Effector memory CD8-positive, alpha-beta T cell (primary cell): ENCODE data around the gene LCE5A.
"Not testable (repeated sequence)": the region's sequence is repeated elsewhere in the genome, so short reads cannot be mapped to it uniquely, and the experiment has no call there.

Source experiments
- ATAC-seq: fragments of 150-1000 bp; cut with Tn5 transposase; replicated peaks from 2 replicates; pipeline ENCODE4 v1.10.0; 2021; ENCODE audit warnings: mild to moderate bottlenecking, moderate library complexity
- DNase-seq, 3 experiments: peaks; one replicate each; pipeline ENCODE4 v3.0.0; 2021
- H3K27ac Mint-ChIP-seq, 2 donors: one replicate each; pipeline ENCODE4 v1.8.0; 2022; ENCODE audit warnings: mild to moderate bottlenecking in 2 of 2, mixed read lengths in 2 of 2, moderate library complexity in 2 of 2
- H3K27me3 Mint-ChIP-seq, 2 donors: one replicate each; pipeline ENCODE4 v1.8.0; 2022; ENCODE audit warnings: mixed read lengths in 2 of 2
- H3K36me3 Mint-ChIP-seq: one replicate; pipeline ENCODE4 v1.8.0; 2022; ENCODE audit warnings: mild to moderate bottlenecking, moderate library complexity, mixed read lengths; ENCODE audit not compliant: insufficient read depth
- H3K4me1 Mint-ChIP-seq, 2 donors: one replicate each; pipeline ENCODE4 v1.8.0; 2022; ENCODE audit warnings: low read depth in 2 of 2, mixed read lengths in 2 of 2
- H3K4me3 Mint-ChIP-seq, 2 donors: one replicate each; pipeline ENCODE4 v1.8.0; 2022; ENCODE audit warnings: mild to moderate bottlenecking in 2 of 2, mixed read lengths in 2 of 2, moderate library complexity in 2 of 2
- H3K9me3 Mint-ChIP-seq, 2 donors: one replicate each; pipeline ENCODE4 v1.8.0; 2022; ENCODE audit warnings: mixed read lengths in 2 of 2
- total RNA-seq, 9 experiments: gene quantifications; one replicate each; lab custom pipeline; 2026; lab: John Stamatoyannopoulos, UW

Gene LCE5A, protein sequence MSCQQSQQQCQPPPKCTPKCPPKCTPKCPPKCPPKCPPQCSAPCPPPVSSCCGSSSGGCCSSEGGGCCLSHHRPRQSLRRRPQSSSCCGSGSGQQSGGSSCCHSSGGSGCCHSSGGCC
- 0 reads per million in 9 experiments for total RNA-seq

DNA sequence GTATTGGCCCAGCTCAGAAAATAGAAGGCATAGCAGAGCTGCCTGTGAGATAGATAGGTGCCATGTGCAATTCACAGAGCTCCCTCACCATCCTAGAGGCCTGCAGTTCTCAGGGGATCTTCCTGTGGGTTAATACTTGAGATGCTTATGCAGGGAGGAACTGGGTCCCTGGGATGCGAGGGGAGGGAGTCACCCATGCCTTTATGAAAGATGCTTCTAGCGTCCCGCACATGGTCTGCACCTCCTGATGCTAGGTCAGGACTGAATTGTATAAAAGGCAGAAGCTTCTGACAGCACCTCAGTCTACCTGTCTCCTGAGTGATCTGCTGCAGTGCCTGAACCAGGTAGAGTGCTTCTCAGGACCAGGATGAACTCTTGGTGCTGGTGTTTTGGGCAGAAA lies at the start of gene LCE5A:
Gene LCE5A, plus strand, starts transcription at position 301 of the 400 bp plus-strand sequence. CDS start 732 bp downstream, outside the sequence.
- H3K4me3 Mint-ChIP-seq, result no peak within 1 kb of the TSS
- H3K27me3 Mint-ChIP-seq, result peaks cover 69 to 84% of the 10 kb centered on the region in 2 donors
- ATAC-seq (no peak), DNase-seq (no peak)
- no peaks in the 10 kb centered on the region for H3K9me3 Mint-ChIP-seq
- H3K27ac Mint-ChIP-seq, result no peak within 1 kb of the TSS
- no peaks in the 10 kb centered on the region for H3K36me3 Mint-ChIP-seq
- H3K4me1 Mint-ChIP-seq, result peaks cover 4 to 5% of the 10 kb centered on the region in 2 donors

- no peak overlapping the region for H3K27ac Mint-ChIP-seq
- DNase-seq, result peak; percentile 63 to 66 (median 65)
- H3K27me3 Mint-ChIP-seq, result peaks cover 6 to 7% of the 10 kb centered on the region in 2 donors
- peaks cover 5% of the 10 kb centered on the region for H3K36me3 Mint-ChIP-seq
- peak; percentile 61 for ATAC-seq
- H3K4me3 Mint-ChIP-seq, result no peak overlapping the region
- H3K4me1 Mint-ChIP-seq, result peaks cover 22 to 28% of the 10 kb centered on the region in 2 donors
- H3K9me3 Mint-ChIP-seq, result no peaks in the 10 kb centered on the region
These were observed 49.1 kb upstream of the LCE5A start for GRCh38 chr1:152461544-152461943.

GRCh38 chr1:152462636-152463035 lies 48.0 kb upstream of the LCE5A start:
- Mint-ChIP-seq H3K36me3 (peaks cover 5% of the 10 kb centered on the region), H3K27ac (no peak overlapping the region), H3K9me3 (no peaks in the 10 kb centered on the region), H3K4me3 (no peak overlapping the region), H3K4me1 (peaks cover 22 to 28% of the 10 kb centered on the region in 2 donors), H3K27me3 (peaks cover 5 to 14% of the 10 kb centered on the region in 2 donors)
- DNase-seq, result no peak
- no peak for ATAC-seq

DNA sequence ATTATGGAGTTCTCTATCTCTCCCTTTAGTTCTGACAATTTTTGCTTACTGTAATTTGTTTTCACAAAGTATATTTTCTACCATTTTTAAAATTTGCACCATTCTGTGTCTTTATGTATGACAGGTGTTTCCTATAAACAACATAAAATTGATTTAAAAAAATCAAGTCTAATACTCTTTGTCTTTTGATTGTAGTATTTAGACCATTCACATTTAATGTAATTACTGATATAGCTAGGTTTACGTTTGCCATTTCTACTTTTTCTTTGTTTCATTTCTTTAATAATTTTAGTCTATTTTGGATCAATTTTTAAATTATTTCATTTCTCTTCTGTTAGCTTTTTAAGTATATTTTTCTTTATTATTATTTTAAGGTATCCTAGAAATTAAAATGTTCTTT lies 44.4 kb upstream of the LCE5A start:
- Mint-ChIP-seq H3K4me3 (no peak overlapping the region), H3K27ac (no peak overlapping the region), H3K27me3 (peaks cover 16 to 31% of the 10 kb centered on the region in 2 donors), H3K4me1 (peaks cover 0 to 4% of the 10 kb centered on the region in 2 donors), H3K36me3 (no peaks in the 10 kb centered on the region), H3K9me3 (no peaks in the 10 kb centered on the region)
- DNase-seq, result no peak
- no peak for ATAC-seq

DNA sequence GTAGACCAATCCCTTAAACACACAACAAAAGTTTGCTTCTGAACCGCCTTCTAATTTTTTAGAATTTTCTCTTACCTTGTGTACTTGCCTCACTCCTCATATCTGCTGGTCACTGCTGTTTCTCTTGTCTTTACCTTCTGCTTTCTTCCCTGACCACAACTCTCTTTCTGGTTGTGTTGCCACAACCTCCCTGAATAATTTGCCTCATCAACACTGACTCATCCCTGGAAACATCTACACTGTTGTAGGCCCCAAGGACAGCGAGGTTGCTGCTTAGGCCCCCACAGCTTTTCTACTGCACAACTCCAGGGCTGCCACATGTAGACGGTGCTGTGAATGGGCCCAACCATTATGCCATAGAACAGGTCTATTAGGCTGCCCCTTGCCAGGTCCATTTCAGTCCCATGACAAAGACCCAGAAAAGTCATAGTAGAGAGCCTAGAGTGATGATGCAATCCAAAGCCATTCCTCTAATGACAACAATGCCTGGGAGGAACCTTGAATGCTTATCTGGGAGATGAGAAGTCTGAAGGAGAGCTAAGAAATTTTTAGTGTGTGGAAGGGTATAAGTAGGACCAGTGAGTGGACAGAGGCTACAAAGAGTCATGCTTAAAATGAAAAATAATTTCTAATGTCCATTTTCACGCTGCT lies 36.6 kb upstream of the LCE5A start:
- Mint-ChIP-seq H3K27ac (no peak overlapping the region), H3K36me3 (no peaks in the 10 kb centered on the region), H3K4me1 (peaks cover 0 to 4% of the 10 kb centered on the region in 2 donors), H3K27me3 (peaks cover 0 to 11% of the 10 kb centered on the region in 2 donors), H3K9me3 (peaks cover 7 to 34% of the 10 kb centered on the region in 2 donors), H3K4me3 (no peak overlapping the region)
- DNase-seq (no peak), ATAC-seq (no peak)

- Mint-ChIP-seq H3K9me3 (peaks cover 7 to 28% of the 10 kb centered on the region in 2 donors), H3K27me3 (no peaks in the 10 kb centered on the region), H3K36me3 (peaks cover 3% of the 10 kb centered on the region), H3K4me1 (peaks cover 6 to 11% of the 10 kb centered on the region in 2 donors), H3K27ac (peak overlapping the region; percentile 23 to 25), H3K4me3 (peak overlapping the region in 1 of 2 donors; percentile 42)
- DNase-seq, result peak; percentile 61 to 69 (median 67)
- ATAC-seq, result peak; percentile 89
These were observed 30.6 kb upstream of the LCE5A start for GRCh38 chr1:152479792-152480595.

- peaks cover 3% of the 10 kb centered on the region for H3K36me3 Mint-ChIP-seq
- DNase-seq, result no peak
- H3K27me3 Mint-ChIP-seq, result peaks cover 4 to 6% of the 10 kb centered on the region in 2 donors
- H3K4me1 Mint-ChIP-seq, result peaks cover 3 to 11% of the 10 kb centered on the region in 2 donors
- no peak overlapping the region for H3K27ac Mint-ChIP-seq
- peaks cover 5 to 16% of the 10 kb centered on the region in 2 donors for H3K9me3 Mint-ChIP-seq
- ATAC-seq, result no peak
- no peak overlapping the region for H3K4me3 Mint-ChIP-seq
These were observed 28.5 kb upstream of the LCE5A start for GRCh38 chr1:152481869-152482664.

DNA sequence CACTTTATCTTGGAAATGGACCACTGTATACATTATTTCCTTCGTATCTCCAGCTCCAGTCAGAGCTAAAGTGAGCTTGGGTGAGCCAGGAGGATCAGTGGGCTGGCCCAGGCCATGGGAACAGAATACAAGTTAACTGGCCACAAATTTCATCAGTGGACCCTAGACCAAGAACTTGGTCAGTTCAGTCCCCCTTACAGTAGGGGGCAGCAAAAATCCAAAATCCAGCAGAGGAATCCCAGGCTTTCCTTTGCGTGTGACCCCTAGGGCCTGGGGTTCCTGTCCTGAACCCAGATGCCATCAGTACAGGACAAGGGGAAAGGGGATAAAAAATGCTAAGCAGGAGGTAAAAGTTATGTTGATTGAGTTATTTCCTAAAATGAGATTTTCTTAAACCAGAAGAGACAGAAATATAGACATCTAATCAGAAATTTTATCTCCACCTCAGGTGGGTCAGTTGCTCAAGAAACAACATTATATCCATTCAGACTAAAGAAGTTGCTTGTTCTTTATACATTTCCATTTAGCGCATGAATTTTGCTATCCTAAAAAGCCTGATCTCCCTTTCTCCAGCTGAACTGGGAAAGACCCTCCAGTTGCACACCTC lies 24.1 kb upstream of the LCE5A start:
- DNase-seq, result no peak
- no peak overlapping the region for H3K27ac Mint-ChIP-seq
- peaks cover 6 to 26% of the 10 kb centered on the region in 2 donors for H3K27me3 Mint-ChIP-seq
- ATAC-seq, result no peak
- no peak overlapping the region for H3K4me3 Mint-ChIP-seq
- peaks cover 0 to 2% of the 10 kb centered on the region in 2 donors for H3K9me3 Mint-ChIP-seq
- H3K36me3 Mint-ChIP-seq, result no peaks in the 10 kb centered on the region
- H3K4me1 Mint-ChIP-seq, result no peaks in the 10 kb centered on the region

DNA sequence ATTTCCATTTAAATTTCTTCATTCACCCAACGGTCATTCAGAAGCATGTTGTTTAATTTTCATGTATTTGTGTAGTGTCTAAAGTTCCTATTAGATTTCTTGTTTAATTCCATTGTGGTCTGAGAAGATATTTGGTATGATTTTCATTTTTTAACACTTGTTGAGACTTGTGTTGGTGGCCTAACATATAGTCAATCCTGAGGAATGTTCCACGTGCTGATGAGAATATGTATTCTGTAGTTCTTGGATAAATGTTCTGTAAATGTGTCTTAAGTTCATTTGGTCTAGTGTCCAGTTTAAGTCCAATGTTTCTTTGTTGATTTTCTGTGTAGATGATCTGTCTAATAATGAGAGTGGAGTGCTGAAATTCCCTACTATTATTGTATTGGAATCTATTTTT lies 22.7 kb upstream of the LCE5A start:
- Mint-ChIP-seq H3K27ac (no peak overlapping the region), H3K36me3 (no peaks in the 10 kb centered on the region), H3K4me3 (no peak overlapping the region), H3K9me3 (peaks cover 0 to 2% of the 10 kb centered on the region in 2 donors), H3K4me1 (no peaks in the 10 kb centered on the region), H3K27me3 (peaks cover 6 to 27% of the 10 kb centered on the region in 2 donors)
- ATAC-seq (no peak), DNase-seq (no peak)

- ATAC-seq, H3K4me1 Mint-ChIP-seq, DNase-seq, H3K36me3 Mint-ChIP-seq, H3K4me3 Mint-ChIP-seq, H3K9me3 Mint-ChIP-seq, H3K27ac Mint-ChIP-seq: not testable (repeated sequence)
- H3K27me3 Mint-ChIP-seq, result peaks cover 38 to 54% of the 10 kb centered on the region in 2 donors
These were observed 19.1 kb upstream of the LCE5A start for GRCh38 chr1:152491537-152491936.

DNA sequence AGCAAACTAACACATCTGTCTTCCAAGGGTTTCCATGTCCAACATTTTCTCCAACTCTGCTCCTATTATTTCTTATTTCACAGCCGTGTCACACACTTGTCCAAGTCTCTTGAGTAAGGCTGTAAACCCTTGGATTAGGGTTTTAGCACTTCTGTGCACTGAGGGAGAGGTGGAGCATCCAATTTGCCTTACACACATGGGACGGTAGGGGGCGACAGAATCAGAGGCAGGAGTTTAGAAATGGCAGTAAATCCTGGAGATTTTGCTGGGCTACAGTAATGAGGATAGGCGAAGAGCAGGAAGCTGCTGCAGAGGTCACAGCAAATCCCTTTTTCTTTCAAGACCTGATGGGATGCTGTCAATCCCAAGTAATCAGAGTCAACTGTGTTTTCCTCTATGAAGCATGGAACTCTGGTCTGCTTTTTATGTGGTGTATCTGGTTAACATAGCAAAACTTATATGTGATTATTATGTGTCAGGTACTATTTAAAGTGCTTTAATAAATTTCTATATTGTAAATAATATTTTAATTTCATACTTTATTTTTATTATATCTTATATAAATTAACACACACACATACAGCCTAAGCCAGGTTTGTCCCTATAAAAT lies 15.4 kb upstream of the LCE5A start:
- H3K27ac Mint-ChIP-seq, result no peak overlapping the region
- DNase-seq (no peak), ATAC-seq (no peak)
- H3K27me3 Mint-ChIP-seq, result peaks cover 33 to 50% of the 10 kb centered on the region in 2 donors
- H3K9me3 Mint-ChIP-seq, result no peaks in the 10 kb centered on the region
- H3K4me1 Mint-ChIP-seq, result no peaks in the 10 kb centered on the region
- no peak overlapping the region for H3K4me3 Mint-ChIP-seq
- H3K36me3 Mint-ChIP-seq, result no peaks in the 10 kb centered on the region

DNA sequence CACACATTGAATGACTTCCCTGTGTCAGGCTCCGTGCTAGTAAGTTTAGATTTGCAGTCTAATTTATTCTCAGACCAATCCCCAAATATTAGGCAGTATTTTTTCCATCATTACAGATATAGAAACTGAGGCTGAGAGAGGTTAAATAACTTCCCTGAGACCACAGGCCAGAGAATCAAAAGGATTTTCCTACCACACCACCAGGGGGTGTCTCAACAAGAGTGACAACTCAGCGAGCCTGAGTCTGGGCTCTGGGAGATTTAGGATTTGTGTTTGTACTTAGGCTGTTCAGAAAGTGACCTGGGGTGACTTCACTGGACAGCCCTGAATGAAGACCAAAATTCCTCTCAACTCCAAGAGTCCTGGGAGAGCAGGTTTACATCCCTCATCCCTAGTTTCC lies 13.3 kb upstream of the LCE5A start:
- no peak for ATAC-seq
- H3K27me3 Mint-ChIP-seq, result peaks cover 45 to 57% of the 10 kb centered on the region in 2 donors
- no peak overlapping the region for H3K4me3 Mint-ChIP-seq
- no peaks in the 10 kb centered on the region for H3K4me1 Mint-ChIP-seq
- no peak for DNase-seq
- H3K9me3 Mint-ChIP-seq, result no peaks in the 10 kb centered on the region
- no peaks in the 10 kb centered on the region for H3K36me3 Mint-ChIP-seq
- H3K27ac Mint-ChIP-seq, result no peak overlapping the region
